ENCODE results near the gene KANSL1L. TPM values are rescaled to one million over a fixed set of nuclear protein-coding genes. Genes with fewer than 3 reads are reported as not detected.
"Not testable (repeated sequence)": the region's sequence is repeated elsewhere in the genome, so short reads cannot be mapped to it uniquely, and the experiment has no call there.

KANSL1L gene, protein sequence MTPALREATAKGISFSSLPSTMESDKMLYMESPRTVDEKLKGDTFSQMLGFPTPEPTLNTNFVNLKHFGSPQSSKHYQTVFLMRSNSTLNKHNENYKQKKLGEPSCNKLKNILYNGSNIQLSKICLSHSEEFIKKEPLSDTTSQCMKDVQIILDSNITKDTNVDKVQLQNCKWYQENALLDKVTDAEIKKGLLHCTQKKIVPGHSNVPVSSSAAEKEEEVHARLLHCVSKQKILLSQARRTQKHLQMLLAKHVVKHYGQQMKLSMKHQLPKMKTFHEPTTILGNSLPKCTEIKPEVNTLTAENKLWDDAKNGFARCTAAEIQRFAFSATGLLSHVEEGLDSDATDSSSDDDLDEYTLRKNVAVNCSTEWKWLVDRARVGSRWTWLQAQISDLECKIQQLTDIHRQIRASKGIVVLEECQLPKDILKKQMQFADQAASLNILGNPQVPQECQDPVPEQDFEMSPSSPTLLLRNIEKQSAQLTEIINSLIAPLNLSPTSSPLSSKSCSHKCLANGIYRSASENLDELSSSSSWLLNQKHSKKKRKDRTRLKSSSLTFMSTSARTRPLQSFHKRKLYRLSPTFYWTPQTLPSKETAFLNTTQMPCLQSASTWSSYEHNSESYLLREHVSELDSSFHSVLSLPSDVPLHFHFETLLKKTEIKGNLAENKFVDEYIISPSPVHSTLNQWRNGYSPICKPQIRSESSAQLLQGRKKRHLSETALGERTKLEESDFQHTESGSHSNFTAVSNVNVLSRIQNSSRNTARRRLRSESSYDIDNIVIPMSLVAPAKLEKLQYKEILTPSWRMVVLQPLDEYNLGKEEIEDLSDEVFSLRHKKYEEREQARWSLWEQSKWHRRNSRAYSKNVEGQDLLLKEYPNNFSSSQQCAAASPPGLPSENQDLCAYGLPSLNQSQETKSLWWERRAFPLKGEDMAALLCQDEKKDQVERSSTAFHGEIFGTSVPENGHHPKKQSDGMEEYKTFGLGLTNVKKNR
- total RNA-seq: 9.8 and 28.8 TPM in 2 replicates

DNA sequence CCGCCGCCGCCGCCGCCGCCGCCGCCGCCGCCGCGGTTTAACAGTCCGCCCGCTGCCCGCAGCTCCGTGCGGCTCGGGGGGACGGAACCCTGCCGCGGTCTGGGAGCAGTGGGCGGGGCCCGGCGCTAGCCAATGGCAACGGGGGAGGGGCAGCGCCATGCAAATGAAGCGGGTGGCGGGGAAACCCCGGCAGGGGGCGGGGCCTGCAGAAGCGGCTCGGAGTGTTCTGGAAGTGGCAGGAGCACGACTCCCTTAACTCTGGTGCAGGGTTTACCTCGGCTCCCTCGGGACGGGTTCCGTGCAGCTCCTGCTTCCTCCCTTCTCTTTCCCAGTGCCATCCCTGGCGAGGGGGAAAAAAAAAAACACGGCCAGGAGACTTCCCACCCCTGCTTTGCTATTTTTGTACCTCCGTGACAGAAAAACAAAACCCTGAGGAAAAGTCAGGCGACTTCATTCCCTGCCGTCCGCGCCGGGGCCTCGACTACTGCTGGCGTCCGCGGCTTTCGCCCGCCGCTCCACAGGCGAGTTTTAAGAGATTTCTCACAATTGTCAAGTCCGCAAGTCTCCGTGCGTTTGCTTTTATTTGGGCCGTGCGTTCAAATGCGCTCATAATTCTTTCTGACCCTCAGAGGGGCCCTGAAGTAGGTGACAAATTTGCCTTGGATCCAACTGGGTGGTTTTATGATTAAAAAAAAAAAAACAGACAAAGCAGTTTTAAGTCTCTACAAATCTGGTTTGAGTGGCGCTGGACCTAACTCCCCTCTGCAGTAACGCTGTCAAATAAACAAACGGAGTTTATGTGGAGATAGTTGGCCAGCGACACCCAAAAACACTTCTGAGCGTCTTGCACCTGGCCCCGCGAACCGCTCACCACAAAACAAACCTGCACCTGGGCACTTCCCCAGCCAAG lies at the start of gene KANSL1L:
TSS of gene KANSL1L (minus strand) at position 101 of the 910 bp plus-strand sequence. CDS start 16,827 bp downstream, outside the sequence.
- peak; percentile 97 to 98 for DNase-seq (ENCODE audit: low read depth in 2 of 2)

DNA sequence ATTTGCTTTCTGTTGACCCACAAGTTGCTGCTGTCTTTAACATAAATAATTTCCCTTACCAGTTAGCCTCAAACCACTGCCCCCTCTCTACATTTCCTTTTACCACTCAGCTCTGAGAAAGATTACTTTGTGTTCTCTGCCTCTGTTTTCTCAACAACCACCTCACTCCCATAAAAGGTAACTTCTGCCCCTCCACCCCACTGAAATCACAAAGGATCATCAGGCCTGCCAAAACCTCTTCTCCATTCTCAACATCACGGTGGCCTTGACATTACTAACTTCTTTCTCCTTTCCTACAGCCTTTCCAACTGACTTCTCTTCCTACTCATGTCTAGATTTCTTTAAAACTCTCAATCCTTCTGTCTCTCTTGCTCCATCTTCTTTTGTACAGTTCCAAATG lies 43.9 kb upstream of the KANSL1L start:
- DNase-seq (ENCODE audit: low read depth in 2 of 2): no peak

DNA sequence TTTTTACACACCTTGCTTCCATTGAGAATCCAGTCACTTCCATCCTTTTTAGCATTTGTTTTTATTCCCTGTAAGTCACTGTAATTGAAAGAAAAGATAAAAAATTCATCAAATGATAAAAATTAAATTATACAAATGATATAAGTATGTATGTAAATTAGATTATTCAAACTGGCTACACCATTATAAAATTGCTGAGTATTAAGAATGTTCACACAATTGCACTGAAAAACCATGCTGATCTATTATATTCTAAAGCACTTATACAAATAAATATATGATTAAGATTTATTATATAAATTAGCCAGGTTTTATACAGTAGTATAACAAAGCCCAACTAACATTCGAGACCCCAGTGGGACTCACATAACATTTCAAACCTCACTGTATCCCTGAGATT lies 39.0 kb upstream of the KANSL1L start:
- DNase-seq (ENCODE audit: low read depth in 2 of 2): no peak

DNA sequence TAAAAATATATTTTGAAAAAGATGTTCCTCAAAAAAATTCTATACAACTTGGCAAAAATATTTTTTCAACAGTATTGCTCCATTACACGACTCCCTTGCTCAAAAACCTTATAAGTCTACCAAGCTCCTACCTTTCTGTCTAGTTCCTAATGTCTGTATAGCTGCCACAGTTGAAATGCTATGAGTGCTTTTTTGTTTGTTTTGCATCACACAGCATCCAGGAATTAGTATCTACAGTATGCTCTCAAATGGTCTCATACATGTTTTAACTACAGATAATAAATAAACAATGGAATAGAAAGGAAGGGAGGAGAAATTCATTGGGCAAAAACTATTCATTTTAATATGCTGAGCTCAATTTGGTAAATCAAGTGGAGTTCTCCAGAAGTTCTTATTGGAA lies 36.7 kb upstream of the KANSL1L start:
- DNase-seq (ENCODE audit: low read depth in 2 of 2): no peak

DNA sequence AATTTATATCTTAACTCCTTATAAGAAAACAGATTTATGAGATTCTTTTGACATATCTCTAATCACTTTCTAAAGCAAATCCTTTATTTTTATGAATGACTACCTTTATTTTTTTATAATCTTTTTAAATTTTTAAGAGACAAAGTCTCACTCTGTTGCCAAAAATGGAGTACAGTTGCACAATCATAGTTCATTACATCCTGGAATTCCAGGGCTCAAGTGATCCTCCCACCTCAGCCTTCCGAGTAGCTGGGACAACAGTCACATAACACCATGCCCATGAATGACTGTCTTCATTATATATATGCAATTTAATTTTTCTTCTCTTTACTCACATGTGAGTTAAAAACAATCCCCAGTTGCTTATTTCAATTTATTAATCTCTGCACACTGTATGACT lies 32.3 kb upstream of the KANSL1L start:
- no peak for DNase-seq (ENCODE audit: low read depth in 2 of 2)

DNA sequence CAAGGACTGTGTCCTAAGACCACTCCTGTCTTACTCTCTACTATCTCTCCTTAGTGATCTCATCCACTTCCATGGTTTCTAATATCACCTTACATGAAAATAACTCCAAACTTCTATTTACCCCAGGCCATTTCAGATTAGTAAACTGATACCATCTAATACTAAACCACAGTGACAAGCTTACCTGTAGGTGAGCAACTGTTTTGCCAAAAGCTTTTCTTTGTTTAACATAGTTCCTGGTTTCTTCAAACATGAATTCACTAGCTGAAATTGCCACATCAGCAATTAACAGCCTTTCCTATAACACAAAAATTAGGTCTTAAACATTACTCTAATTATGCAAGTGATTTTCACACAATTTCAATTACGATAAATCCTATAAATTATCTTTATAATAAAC lies 31.9 kb upstream of the KANSL1L start:
- DNase-seq (ENCODE audit: low read depth in 2 of 2): no peak

DNA sequence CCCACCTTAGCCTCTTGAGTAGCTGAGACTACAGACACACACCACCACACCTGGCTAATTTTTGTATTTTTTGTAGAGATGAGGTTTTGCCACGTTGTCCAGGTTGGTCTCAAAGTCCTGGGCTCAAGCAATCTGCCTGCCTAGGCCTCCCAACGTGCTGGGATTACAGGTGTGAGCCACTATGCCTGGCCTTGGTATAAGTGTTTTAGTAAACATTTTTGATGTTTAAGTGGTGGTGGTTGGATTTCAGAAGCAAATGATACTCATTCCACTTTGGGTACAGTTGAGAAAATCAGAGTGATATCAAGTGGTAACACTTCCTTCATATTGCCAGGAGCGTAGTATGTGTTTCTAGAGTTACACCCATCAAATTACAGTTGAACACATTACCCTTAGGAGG lies 28.6 kb upstream of the KANSL1L start:
- DNase-seq (ENCODE audit: low read depth in 2 of 2): no peak

DNA sequence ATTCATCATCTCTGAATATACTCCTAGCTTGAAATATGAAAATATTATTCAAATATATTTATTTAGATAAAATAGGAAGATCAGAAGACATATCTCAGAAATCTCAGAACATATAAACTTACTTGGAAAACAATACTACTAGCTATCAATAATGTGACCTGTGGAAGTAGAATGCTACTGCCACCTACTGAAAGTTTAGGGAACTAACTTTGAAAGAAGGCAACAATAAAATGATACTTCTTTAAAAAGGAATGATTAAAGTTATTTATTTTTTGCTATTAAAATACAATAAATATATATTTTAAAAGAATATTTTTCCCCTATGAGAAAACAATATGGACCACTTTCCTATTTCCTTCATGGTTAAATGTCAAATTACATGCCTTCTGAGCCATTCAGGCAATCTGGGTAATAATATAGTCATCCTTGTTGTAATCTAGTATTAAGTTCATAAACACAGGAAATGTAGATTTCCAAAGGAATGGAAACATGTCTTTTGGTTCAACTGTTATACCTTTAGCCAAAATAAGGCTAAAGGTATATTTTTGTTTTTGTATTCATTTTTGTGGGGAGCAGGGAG lies 28.1 kb upstream of the KANSL1L start:
- peak; percentile 47 to 52 for DNase-seq (ENCODE audit: low read depth in 2 of 2)

DNA sequence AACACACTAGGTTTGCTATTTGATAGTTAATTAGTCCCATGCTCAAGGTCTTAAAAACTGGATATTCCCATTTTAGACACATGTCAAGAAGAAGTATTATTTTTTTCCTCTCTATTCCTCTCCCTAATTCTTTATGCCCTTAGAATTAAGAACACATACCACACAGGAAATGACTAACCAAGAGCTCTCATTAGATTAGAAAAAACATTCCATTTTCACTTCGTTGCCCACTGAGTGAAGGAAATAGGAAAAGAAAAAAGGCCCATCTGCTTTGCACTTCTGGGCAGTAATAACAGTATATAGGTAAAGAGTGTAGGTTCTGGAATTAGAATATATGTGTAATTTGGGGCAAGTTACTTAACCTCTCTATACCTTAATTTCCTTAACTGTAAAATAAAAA lies 27.1 kb upstream of the KANSL1L start:
- DNase-seq (ENCODE audit: low read depth in 2 of 2): peak in 1 of 2 donors; percentile 37

DNA sequence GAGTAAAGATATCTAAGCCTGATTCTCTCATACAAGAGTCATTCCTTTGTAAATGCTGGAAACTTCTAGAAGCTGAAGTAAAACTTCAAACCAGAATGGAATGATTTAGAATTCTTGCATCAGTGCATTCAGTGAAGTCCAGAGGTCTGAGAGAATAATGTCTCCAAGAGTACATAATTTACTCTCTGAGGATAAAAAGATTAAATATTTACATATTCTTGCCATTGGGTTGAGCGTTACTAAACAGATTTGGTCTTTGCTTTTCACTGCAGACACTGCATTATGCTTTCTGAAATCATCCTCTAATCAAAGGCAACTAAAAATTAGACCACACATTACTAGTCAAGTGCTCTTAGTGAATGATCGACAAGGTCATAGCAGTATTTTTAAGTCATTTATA lies 26.5 kb upstream of the KANSL1L start:
- DNase-seq (ENCODE audit: low read depth in 2 of 2): no peak

DNA sequence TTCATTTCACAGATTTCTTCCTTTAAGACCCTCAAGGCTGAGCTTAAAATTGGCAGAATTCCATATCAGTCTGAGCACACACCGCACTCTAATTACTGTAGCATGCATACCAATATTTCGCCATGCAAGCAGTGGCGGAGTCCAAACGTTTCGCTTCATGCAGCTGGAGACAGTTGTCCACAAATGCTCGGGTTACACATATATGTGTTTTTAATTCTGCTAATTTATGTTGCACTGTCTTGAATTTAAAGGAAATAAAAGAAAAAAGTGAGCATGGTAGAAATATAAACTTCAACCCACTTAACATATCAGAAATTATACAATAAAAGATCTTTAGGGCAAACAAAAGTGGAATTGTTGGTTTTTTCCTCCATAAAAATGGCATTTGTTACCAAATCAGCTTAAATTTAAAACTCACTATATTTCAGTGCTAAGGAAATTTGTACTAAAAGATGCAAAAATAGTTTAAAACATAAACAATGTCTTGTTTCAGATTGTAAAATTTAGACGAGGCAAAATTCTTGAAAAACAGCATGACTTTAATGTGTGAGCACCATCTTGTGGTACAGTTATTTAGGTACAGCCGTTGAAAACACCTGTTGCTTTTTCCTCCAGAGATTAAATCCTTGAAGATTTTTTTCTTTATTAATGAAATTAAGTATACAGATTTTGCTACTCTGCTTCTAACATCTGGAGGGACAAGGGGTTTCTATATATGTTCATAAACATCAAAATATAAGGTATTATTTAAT lies 24.1 kb upstream of the KANSL1L start:
- peak; percentile 66 to 70 for DNase-seq (ENCODE audit: low read depth in 2 of 2)

DNA sequence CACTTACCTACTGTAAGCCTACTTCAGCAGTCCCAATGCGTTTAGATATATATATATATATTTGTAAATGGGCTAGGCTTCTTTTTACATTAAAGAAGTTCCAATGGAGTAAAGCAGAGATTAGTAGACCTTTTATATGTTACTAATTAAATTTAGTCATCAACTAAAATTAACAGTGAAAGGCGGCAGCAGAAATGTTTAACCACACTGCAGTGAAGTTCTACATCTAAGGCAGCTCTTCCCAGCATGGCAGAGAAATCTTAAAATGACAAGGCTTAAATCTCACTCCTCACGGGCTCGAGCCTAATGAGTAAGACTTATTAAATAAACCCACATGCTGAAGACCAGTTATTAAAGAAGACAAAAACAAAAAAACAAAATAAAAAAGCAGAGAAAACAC lies 19.1 kb upstream of the KANSL1L start:
- no peak for DNase-seq (ENCODE audit: low read depth in 2 of 2)

DNA sequence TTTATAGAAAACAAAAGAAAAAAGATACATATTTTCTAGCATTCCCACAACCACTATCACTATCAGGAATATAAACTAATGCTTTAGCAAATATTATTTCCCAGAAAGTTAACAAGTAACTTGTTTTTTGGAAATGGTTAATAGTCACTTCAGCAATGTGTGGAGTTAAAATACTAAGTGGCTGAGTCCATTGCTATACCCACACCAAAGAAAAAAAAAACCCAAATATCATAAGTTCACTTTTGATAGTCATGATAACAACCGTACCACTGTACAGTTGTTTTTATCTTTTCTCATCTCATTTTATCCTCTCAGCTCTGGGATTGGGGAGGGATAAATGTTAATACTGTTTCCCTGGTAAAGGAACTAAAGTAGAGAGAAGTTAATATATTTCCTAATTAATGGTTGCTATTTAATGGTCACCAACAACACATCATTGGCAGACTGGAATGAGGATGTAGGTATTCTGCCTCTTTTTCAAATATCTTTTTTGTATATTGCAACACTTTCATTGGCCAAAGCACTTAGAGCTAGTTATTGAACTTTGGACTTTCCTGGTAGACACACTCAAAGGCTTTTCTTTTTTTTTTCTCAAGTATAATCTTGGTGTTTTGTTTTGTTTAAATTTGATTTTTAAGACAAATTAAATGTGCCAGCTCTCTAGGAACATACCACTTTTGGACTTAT lies 18.4 kb upstream of the KANSL1L start:
- DNase-seq (ENCODE audit: low read depth in 2 of 2): no peak

DNA sequence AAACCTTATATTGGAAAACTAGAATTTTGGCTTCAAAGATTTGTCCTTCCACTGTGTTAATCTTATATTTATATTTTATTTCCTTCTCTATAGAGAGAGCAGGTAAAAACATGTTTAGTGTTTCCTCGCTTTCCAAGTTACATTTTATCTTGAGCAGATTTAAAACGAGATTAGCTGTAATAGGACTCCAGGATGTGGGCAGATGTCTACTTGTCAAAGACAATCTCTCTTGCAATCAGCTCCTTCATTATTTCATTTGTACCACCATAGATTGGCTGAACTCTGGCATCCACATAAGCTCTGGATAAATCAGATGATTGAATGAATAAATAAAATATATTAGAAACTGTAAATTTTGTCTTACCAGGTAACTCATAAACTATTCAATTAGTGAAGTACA lies 17.5 kb upstream of the KANSL1L start:
- no peak for DNase-seq (ENCODE audit: low read depth in 2 of 2)

DNA sequence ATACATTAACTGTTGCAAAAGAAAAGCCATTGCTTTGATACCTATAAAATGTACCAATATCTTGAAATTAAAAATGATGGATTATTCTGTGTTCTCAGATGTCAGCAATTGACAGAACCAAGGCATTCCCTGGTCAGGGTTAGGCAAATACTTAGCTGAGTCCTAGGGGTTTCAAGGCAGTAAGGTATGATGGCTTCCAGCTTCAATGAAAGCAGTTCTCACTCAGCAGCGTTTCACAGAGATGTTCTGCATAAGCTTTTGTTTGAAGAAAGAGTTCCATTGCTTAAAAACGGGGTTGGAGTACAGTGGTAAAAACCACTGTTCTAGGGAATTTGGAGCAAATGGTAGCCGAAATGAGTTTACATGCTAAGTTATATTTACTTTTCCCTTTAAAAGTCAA lies 17.0 kb upstream of the KANSL1L start:
- DNase-seq (ENCODE audit: low read depth in 2 of 2): no peak

DNA sequence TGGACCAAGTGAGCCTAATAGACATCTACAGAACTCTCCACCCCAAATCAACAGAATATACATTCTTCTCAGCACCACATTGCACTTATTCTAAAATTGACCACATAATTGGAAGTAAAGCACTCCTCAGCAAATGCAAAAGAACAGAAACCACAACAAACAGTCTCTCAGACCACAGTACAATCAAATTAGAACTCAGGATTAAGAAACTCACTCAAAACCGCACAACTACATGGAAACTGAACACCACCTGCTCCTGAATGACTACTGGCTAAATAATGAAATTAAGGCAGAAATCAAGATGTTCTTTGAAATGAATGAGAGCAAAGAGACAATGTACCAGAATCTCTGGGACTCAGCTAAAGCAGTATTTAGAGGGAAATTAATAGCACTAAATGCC lies 12.7 kb upstream of the KANSL1L start:
- DNase-seq (ENCODE audit: low read depth in 2 of 2): not testable (repeated sequence)

DNA sequence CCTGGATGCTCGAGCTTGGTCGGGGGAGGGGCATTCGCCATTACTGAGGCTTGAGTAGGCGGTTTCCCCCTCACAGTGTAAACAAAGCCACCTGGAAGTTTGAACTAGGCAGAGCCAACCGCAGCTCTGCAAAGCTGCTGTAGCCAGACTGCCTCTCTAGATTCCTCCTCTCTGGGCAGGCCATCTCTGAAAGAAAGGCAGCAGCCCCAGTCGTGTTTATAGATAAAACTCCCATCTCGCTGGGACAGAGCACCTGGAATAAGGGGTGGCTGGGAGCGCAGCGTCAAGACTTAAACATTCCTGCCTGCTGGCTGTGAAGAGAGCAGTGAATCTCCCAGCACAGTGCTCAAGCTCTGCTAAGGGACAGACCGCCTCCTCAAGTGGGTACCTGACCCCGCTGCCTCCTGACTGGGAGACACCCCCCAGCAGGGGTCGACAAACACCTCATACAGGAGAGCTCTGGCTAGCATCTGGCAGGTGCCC lies 10.4 kb upstream of the KANSL1L start:
- not testable (repeated sequence) for DNase-seq (ENCODE audit: low read depth in 2 of 2)

DNA sequence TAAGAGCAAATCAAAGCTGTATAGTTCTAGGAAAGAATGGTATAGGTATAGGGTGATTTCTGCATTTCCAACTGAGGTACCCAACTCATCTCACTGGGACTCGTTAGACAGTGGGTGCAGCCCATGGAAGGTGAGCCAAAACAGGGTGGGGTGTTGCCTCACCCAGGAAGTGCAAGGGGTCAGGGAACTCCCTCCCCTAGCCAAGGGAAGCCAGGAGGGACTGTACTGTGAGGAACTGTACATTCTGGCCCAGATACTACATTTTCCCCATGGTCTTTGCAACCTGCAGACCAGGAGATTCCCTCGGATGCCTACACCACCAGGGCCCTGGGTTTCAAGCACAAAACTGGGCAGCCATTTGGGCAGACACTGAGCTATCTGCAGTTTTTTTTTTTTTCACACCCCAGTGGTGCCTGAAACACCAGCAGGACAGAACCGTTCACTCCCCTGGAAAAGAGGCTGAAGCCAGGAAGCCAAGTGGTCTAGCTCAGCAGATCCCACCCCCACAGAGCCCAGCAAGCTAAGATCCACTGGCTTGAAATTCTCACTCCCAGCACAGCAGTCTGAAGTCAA lies 9.9 kb upstream of the KANSL1L start:
- DNase-seq (ENCODE audit: low read depth in 2 of 2): not testable (repeated sequence)

DNA sequence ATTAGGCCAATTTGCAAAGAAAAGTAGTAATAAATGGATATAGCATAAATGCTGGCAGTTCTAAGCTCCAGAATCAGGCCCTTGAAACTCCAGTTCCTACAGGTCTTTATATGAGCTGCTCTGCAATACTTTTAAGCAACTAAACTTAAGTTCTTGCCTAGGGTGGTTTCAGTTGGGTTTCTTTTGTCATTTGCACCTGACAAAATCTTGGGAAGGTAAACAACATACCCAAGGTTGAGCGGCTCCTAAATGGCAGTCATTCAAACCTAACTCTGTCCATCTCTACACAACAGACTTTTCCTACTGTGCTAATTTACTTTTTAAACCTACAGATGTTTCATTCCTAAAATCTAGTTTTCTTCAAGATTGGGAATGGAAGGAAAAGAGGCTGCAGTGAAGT lies 9.3 kb upstream of the KANSL1L start:
- DNase-seq (ENCODE audit: low read depth in 2 of 2): no peak

Measured in lung microvascular endothelial cell (primary cell).